Hematopoietic multipotent progenitor cell (in vitro differentiated cells): ENCODE results near the gene STAT6. TPM values are rescaled to one million over a fixed set of nuclear protein-coding genes. Genes with fewer than 3 reads are reported as not detected.
"Not testable (repeated sequence)": the region's sequence is repeated elsewhere in the genome, so short reads cannot be mapped to it uniquely, and the experiment has no call there.

Source experiments
- DNase-seq, 3 donors: peaks; one replicate each; pipeline ENCODE4 v3.0.0-alpha.2; 2011 to 2015; ENCODE audit warnings: low read depth in 2 of 3, low spot score in 2 of 3
- total RNA-seq: library from RNA; depleted of rRNA; stranded (reverse); fragments of >200 nt; gene quantifications from one replicate; pipeline ENCODE4 v1.2.3, GENCODE V29; 2012

The STAT6 gene
- total RNA-seq, 1 donor: 115 TPM

DNA sequence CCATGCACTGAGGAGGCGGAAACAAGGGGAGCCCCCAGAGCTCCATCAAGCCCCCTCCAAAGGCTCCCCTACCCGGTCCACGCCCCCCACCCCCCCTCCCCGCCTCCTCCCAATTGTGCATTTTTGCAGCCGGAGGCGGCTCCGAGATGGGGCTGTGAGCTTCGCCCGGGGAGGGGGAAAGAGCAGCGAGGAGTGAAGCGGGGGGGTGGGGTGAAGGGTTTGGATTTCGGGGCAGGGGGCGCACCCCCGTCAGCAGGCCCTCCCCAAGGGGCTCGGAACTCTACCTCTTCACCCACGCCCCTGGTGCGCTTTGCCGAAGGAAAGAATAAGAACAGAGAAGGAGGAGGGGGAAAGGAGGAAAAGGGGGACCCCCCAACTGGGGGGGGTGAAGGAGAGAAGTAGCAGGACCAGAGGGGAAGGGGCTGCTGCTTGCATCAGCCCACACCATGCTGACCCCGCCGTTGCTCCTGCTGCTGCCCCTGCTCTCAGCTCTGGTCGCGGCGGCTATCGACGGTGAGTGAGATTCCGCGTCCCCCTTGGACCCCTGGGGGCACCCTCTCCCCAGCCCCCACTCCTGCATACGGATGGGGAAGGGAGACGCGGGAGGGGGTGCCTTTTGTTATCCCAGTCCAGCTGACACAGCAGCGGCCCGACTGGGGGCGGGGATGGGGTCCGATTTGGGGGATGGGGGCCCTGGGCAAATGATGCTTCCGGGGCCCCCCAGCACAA, 17.5 kb upstream of the STAT6 start:
- no peak for DNase-seq

DNA sequence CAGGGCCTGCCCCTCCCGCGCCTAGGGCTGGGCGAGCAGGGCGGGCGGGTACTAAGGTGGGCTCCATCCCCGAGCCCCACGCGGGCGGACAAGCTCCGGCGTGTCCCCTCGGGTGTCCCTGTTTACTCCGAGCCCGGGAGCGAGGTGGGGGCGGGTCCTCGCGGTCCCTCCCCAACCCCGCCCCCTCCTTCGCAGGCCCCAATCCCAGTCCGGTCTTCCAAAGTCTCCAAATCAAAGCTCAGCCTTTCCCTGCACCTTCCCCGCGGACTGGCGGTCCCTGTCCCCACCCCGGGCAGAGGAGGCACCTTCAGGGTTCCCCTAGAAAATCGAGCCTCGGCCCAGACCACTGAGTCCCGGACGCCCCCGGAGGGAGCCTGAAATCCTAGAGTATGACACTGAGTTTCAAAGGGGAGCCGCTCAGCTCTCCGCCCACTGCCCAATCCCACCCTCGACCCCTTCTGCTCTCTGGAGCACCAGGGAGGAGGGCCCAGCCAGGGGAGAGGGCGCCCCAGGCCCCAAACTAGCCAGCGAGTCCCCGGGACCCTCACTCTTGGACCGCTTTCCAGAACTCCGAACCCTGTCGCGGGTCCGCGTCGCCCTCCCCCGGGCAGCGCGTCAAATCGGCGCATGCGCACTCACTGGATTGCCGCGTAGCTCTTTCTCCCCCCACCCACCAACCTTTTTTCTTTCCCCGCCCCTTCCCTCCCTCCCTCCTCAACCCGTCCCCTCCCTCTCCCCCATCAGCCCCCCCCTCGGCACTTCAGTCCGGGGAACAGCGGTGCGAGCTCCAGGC, 16.8 kb upstream of the STAT6 start, which contains the start of gene LRP1:
Gene LRP1, plus strand, starts transcription at position 758 of the 793 bp plus-strand sequence. CDS start 482 bp downstream, outside the sequence.
- peak; percentile 60 to 79 (median 62) for DNase-seq

DNA sequence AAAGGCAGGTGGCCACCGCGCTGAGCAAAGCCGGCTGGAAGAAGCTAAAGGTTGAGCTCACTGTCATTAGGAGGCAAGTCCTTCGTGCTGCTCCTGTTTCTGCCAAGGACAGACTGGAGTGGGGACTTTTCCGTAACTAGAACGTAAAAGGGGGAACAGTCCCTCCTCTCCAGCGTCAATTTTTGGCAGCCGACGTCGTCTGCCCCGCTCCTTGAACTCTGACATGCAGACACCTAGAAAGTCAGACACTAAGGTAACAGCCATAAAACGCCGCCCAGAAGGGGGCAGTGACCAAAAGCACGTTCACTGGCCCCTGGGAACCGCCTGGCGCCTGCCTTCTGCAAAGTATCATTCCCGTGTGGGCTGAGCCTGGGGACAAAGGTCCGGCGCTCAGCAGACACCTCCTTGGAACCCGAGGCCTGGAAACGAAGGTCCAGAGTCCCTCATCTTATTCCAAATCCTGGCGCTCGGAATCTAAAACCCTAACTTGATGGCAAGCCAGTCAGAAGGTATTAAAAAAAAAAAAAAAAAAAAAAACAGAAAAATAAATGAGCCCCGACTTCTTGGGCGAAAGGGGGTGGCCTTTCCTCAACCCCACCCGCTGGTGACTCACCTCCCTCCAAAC, 16.1 kb upstream of the STAT6 start:
- DNase-seq: peak; percentile 22 to 55 (median 52)

DNA sequence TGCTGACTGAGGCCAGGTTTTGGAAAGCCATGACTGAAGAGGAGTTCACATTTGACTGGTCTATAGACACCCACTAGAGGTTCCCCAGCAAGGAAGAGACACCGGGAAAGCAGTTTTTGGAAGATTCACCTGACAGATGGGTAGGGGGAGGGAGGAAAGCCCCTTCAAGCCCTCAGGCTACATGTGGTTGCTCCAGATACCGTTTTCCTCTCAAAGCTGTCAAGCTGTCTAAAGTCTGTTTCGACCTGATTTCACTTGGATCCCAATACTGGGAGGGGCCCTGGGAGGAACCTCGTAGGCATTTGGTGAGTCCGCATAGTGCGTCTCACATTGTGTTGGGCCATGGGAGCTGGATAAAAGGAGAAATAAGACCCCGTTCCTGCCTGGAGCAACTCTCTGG, 15.4 kb upstream of the STAT6 start:
- DNase-seq: no peak

DNA sequence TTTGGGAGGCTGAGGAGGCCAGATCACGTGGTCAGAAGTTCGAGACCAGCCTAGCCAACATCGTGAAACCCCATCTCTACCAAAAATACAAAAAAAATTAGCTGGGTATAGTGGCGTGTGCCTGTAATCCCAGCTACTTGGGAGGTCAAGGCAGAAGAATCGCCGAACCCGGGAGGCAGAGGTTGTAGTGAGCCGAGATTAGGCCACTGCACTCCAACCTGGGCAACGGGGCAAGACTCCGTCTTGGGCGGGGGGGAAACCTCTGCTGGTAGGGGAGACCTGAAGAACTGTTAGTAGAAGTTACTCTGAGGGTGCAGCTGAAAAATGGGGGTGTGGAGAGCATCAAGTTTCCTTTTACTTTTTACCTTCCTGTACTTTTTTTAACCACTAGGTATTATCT, 14.9 kb upstream of the STAT6 start:
- no peak for DNase-seq

DNA sequence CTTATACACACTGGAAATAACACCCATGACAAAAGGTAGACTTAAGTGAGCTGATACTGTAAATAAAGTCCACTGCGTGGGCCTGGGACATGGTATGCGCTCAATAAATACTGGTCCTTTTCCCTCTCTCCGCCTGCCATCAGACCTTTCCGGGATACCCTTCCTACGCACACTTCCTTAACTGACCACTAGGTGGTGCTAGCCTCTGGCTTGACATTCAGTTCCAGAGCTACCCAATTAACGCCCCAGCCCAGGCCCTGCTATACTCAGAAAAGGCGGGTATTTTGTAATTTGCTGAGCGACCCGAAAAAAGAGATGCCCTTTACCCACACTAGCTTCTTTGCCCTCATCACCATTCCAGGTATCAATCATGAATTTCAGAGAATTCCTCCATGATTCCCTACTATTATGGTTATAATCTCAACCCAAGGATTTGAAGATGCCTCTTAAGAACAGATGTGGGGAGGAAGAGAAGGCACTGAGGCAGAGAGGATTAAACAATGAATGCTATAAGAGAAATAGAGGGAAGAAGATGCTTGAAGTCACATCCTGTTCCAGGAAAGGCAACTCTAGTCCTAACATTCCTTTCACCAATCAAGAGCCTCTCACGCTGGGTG, 13.2 kb upstream of the STAT6 start:
- DNase-seq: peak; percentile 50 to 84 (median 63)

DNA sequence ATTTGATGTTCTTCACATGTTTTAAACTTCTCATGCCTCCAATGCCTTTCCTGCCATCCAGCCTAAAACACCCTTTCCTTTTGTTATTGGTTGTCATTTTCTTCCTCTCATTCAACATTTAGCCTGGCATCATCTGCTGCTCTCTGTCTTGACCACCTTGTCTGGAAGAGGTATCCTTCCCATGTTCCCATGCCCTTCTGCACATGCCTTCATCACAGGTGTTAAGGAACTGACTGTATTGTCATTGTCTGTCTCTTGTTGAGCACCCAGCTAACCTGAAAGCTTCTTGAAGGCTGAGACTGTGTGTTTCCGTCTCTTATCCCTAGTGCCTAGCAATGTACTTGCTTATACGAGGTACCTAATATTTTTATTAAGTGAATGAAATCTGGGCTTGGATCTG, 12.7 kb upstream of the STAT6 start:
- no peak for DNase-seq

DNA sequence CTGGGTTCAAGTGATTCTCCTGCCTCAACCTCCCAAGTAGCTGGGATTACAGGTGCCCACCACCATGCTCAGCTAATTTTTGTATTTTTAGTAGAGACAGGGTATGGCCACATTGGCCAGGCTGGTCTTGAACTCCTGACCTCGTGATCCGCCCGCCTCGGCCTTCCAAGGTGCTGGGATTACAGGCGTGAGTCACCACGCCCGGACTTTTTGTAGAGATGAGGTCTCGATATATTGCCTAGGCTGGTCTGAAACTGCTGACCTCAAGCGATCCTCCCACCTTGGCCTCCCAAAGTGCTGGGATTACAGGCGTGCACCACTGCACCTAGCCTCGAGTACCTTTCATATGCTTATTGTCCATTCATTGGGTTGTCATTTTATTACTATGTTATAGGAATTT, 9.6 kb upstream of the STAT6 start:
- not testable (repeated sequence) for DNase-seq

DNA sequence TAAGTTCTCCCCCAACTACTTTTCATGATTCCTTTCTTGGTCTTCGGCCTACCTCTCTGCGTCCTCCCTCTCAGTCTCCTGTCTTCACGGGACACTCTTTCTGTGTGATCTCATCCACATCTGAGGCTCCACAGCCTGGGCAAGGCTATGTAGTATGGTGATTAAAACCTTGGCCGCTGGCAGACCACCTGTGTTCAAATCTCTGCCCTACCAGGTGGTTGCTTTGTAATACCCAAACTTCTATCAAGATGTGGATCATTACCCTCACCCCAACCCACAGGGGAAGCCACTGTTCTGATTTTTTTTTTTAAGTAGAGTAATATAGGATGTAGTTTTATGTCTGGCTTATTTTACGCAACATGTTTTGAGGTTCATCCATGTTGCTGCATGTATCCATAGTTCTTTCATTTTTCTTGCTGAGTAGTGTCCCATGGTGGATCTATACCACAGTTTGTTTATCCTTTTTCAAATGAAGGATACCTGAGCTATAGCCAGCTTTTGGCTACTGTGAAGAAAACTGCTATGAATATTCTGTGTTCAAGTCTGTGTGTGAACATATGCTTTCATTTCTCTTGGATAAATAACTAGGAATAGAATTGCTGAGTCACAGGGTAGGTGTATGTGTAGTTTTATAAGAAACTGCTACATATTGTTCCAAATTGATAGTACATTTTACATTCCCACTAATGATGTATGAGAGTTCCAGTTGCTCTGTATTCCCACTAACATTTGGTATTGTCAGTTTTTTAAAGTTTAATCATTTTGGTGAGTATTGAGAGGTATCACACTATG, 8.3 kb upstream of the STAT6 start:
- no peak for DNase-seq

DNA sequence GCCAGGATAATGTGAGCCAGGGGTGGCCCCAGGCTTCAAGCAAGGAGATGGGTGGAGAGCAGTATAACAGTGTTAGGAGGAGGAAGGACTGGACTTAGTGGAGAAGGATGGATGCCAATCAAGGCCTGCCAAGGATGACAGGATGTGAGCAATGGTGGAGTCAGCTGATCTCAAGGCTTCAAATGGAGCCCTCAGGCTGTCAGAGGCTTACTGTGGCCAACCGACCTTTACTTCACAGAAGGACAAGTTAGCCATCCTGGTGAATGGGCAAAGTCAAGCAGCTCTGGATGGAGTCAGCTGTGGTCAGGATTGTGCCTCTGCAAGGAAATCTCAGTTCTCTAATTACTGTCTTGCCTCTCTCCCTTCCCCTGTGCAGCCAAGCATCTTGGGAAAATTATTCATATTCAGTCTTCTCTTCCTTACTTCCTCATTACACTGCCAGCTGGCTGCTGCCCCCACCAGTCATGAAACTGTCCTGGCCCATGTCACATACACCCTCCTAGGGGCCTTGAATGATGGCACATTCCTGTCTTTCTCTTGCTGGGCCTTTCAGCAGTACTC, 7.6 kb upstream of the STAT6 start:
- peak in 1 of 3 donors; percentile 32 for DNase-seq

DNA sequence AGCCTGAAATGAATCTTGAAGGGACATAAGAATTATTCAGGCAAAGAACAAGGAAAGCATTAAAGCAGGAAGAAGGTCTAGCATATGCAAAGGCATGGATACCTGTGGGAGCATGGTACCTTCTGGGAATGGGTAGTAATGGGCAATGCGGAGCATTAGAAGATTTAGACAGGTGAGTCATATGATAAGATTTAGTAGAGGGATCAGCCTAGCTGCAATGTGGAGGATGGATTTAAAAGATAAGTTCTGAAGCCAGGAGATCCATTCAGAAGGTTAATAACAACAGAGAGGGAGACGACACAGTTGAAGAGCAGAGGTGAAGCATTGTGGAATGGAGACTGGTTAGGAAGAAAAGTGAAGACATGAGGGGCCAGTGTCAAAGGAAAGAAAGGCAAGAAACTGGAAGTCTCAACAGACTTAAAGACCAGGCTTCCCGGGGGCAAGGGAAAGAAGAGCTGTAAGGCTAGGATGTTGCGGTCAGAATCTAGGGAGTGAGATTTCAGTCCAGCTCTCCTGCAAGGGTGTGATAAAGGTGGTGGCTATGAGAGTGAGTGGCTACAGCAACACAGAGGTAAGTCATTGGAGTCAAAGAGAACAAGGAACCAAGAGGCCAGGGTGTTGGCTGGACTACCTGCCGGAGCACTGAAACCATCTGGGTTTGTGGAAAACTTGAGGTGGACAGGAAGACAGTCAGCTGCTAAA, 5.6 kb upstream of the STAT6 start:
- no peak for DNase-seq

DNA sequence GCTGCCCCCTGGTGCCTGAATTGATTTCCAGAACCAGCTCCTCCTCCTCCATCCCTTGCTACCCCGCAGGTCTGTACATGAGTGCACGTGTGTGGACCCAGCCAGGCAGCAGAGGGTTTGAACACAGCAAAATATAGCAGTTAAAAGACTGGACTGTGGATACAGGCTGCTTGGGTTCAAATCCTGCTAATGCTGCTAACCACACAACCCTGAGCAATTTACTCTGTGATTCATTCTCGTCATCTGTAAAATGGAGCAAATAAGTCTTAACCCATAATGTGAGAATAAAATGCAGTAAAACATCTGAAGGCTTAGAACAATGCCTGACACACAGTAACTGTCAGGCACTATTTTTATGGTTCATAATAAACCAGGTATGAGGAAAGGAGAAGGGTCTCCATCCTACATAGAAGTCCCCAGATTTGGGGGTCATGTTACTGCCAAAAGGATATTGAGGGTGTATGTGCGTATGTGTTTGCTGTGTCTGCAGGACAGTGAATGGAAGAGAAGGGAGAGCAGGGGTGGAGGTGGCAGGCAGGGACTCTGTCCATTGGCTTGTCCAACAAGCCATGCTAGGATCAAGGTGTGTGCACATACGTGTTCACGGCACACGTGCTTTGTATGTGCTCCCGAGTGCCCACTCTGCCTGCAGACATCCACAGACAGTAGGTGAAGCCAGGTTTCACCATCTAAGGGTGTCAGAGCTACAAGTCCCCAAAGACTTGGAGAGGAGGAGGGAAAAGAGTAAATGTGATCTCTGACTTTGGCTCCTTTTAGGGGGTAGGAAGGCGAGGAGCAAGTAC, 1.5 kb upstream of the STAT6 start:
- no peak for DNase-seq

DNA sequence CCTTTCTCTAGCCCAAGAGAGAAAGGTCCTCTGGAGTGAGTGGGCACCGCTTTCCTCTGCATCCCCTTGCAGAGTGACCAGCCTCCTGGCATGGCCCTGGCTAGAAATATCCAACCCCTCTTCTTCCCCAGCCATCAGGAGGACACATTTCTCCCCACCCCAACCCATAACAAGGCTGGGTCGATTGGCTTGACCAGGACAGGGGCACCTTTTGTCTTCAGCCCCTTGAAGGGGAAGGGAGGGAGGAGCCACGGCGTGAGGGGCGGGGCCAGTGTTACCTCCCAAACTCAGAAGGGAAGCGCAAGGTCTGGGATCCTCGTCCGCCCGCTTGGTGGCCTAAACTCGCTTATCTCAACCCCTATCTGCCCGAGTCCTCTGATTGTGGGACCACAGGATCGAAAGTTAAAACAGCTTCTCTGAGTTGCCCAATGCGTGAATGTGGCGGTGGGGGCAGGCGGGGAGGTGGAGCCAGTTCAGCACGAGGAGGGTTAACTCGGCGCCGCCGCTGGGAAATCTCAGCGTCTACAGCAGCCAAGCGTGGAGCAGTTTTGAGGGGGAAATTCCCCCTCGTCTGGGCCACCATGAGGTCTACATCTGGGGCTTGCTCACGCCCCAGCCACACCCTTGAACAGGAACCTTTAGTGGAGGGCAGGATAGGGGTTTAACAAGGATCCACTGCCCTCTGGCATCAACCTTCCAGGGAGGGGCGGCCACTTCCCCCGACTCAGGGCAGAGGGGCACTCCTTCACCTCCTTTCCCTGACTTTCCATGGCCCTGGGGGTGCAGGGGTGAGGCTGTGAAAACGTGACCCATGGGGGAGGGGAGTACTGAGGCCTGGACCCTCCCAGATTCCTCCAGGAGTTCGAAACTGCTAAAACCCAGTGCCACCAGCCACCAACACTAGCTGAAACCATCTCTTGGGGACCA, 795 bp downstream of the STAT6 start:
- peak in 2 of 3 donors; percentile 58 to 63 for DNase-seq

DNA sequence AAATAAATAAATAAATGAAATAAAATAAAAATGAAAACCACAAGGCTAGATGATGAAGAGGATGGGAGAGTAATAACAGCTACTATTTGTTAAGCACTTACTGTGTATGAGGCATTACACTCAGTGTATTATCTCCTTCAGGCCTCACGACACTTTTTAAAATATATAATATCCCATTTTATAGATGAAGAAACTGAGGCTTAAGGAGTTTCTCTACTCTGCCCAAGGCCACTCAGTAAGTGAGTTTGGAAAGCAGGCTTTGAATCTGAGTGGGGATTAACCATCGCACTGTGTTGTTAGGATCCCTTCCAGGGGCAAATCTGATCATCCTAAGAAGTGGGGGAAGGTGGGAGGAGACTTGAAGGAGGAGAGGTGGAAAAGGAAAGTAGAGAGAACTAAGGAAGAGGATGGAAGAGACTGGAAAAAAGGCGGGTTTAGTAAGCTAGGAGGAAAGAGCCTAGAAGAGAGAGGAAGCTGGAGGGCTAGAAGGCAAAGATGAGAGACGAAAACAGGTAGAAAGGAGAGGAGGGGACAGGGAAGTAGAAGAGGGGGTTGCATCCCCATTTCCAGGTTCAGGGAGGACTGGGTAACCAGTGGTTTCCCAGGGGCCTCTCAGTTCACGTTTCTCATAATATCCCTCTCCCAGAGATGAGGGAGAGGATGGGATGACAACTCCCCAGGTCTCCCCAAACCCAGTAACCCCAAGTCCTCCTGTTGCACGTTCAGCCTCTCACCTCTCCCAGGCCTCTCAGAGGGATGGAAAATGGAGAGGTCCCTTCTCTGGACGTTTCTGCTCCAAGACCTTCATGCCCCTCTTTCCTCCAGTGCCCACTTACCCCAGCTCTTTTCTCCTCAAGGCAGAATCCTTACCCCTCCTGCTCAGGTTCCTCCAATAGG, 1.7 kb downstream of the STAT6 start:
- no peak for DNase-seq

DNA sequence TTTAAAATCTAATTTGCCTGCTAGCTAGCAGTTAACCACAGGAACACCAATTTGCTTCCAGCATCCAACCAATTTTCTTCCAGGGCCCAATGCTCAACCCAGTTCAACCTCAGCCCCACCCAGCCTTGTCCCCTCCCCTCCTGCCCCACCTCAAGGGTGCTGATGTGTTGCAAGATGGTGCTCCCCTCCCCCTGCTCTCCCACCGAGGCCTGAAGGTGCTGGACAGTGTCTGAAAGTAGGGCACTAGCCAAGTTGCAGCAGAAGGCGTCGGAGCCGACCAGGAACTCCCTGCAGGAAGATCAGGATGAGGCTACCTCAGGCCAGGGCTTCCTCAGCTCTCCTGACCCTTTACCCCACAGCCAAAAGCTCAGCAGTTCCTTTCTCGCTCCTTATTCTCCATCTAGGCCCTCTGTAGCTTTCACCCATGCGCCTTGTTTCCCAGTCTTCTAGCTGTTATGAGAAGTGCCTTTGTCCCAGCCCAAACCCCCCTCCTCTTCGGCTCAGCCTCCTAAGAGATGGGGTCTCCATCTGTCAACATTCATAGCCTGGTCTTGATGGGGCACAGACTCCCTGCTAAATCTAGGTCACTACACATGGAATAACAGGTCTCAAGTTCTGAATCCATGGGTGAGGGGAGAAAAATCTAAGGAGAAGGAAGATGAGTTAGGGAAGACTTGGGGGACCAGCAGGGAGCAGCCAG, 3.6 kb downstream of the STAT6 start:
- DNase-seq: no peak
